Cerebellar cortex (tissue), 1 donor: Measurements from ENCODE around the gene C6.

ENCODE experiments used
- DNase-seq: peaks from one replicate; pipeline ENCODE4 v3.0.0-alpha.2; 2015; ENCODE audit warnings: low spot score

C6 gene

DNA sequence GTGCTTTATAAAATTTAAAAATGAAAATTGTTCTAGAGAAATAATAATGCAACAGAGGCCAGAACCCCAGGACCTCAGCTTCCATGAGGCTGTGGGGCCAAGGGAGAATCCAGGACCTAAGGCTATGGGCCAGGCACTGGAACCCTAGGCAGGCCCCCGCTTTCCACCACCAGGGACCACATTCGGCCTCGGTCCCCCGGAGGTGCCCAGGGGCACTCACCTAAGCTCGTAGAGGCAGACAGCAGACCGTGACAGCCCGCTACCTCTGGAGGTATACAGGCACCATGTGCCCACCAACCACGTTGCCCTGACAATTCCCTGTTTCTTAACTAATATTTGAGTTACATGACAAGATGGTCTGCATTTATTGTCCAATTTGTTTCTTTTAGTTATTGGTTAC, 92.7 kb downstream of the C6 start:
- no peak for DNase-seq

DNA sequence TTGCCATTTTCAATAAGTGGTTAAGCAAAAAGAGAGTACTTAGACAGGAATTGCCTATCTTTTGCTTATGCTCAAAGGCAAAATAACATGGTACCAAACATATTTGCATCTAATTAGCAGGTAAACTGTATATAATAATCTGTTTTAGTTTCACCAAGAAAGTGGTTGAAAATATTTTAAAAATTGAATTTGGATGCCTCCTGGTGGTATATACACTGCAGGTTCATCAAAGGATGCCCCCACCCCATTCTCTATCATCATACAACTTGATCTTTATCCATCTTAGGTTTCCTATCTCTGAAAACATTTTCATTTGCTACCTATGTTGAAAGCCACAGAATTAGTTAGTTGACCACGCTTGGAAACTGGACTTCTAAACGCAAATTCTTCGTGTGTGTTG, 95.2 kb downstream of the C6 start:
- DNase-seq = no peak

GRCh38 chr5:41115281-41115680, 98.1 kb downstream of the C6 start:
- no peak for DNase-seq

- DNase-seq = no peak
Observed at GRCh38 chr5:41112486-41113455, 100.6 kb downstream of the C6 start.

- no peak for DNase-seq
Observed at GRCh38 chr5:41109186-41109585, 104.1 kb downstream of the C6 start.

- no peak for DNase-seq
Observed at GRCh38 chr5:41102341-41102740, 111.0 kb downstream of the C6 start.

GRCh38 chr5:41097642-41098041, 115.7 kb downstream of the C6 start:
- no peak for DNase-seq

DNA sequence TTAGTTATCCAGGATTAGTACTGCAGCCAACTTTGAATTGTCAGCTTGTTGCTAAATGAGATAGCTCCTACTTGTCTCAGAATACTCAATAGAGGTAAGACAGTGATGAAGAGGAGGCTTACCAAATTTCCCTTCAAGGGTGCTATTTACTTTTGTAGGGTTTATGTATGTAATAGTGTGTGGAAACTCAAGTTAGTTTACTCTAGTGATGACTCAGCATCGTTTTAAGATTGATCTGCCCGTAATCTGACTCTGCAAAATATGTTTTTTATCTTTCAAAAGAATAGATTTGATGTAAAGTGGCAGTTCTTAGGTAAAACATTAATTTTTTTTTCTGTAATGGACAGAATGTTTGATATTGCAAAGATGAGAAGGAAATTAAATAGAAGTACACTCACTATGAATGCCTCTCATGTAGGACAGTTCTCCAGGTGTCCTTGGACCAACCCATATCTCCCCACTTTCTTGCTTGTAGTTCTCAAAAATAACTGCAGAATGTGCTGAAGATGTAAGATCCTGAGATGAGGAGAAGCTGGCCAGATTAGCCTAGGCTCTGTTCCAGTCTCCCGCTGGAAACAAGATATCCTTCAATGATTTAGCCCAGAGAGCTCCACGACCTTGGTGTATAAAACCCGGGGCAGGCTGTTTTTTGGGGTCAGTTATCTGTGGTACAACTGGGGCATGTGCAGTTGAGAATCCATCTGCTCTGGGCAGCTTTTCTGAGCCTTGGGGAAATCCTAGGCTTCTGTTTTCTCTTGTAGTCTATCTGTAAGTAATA, 117.8 kb downstream of the C6 start:
- DNase-seq = peak; percentile 11

DNA sequence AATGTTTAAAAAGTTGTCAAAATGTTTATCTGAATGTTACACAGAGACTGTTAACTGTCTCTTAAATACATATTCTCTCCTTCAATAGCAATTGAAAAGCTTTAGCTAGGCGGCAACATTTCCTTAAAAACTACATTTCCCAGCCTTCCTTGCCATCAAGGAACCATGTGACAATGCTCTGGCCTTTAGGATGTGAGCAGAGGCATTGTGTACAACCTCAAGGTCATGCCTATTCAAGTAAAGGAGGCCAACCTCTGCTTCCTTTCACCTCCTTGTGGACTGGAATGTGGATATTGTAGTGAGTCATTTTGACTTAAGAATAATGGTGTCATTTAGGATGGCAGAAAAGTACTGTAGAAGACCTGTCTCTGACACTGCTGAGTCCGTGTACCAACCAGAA, 118.5 kb downstream of the C6 start:
- no peak for DNase-seq

- peak; percentile 5 for DNase-seq
Observed at GRCh38 chr5:41093803-41094202, 119.5 kb downstream of the C6 start.
